Measurements from ENCODE around the gene HECW1.

HECW1 gene

DNA sequence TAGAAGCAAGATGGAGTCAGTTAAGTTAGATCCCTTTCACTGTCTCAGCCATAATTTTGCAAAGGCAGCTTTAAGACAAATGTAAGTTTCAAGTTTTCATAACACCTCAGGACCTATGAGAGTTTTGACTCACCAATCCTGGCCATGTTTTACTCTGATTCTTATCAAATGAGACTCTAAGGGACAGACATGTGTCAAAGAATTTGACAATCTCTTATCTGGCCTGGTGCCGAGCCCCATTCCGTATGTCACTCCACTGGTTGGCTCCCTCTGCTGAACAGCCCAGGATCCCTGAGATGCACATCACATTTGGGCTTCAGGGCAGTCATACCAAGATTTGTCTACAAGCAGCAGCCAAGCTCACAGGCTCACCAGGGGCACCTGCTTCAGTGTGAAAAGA is 282.9 kb downstream of the HECW1 start:
- Histone ChIP-seq H3K4me1 (ENCODE audit: control insufficient read depth, insufficient read depth, low read length) (no peaks in the 10 kb centered on the region), H3K27ac (ENCODE audit: insufficient read depth, low read depth, low read length, poor library complexity, severe bottlenecking) (no peak overlapping the region)
- WGBS, 2 experiments = 78 to 81% methylated on average over 2 of the region's 2 CpGs

DNA sequence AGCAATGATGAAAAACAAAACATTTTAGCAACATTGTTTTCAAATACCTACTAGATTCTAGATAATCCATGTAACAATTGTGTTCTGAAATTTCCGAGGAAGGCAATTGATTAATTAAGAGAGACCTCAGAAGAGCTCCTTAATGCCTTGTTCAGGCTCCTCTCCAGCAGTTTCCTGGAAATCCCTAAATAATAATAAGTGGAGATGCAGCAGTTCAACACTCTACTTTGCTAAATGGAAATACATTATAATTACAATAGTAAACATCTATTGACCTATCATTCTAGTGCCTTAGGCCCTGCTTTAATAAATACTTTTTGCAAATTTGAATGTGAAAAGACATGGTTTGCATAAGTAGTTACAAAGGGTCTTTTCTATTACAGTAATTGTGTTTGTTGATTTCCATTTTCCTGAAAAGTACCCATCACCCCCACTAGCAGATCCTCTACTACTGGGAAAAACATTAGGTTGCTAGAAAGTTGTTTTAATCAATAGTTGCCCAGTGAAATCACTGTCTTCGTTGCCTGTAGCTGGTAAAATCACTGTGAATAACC is 283.8 kb downstream of the HECW1 start:
- Histone ChIP-seq H3K4me3 (ENCODE audit: insufficient read depth, low read depth, low read length) (no peak overlapping the region), H3K27ac (ENCODE audit: insufficient read depth, low read depth, low read length, poor library complexity, severe bottlenecking) (no peak overlapping the region), H3K27me3 (ENCODE audit: control insufficient read depth, insufficient read depth, low read length, poor library complexity, severe bottlenecking) (no peaks in the 10 kb centered on the region), H3K4me1 (ENCODE audit: control insufficient read depth, insufficient read depth, low read length) (no peaks in the 10 kb centered on the region), H3K36me3 (ENCODE audit: control insufficient read depth, insufficient read depth, low read length) (no peaks in the 10 kb centered on the region), H3K9me3 (ENCODE audit: control insufficient read depth, low read length) (no peaks in the 10 kb centered on the region)
- 46 to 49% methylated on average over 2 of the region's 2 CpGs for WGBS, 2 experiments

More for the DNA sequence above, 282.9 kb downstream of the HECW1 start:
- Histone ChIP-seq H3K9me3 (ENCODE audit: control insufficient read depth, low read length) (no peaks in the 10 kb centered on the region), H3K27me3 (ENCODE audit: control insufficient read depth, insufficient read depth, low read length, poor library complexity, severe bottlenecking) (no peaks in the 10 kb centered on the region), H3K4me3 (ENCODE audit: insufficient read depth, low read depth, low read length) (no peak overlapping the region), H3K36me3 (ENCODE audit: control insufficient read depth, insufficient read depth, low read length) (no peaks in the 10 kb centered on the region)

DNA sequence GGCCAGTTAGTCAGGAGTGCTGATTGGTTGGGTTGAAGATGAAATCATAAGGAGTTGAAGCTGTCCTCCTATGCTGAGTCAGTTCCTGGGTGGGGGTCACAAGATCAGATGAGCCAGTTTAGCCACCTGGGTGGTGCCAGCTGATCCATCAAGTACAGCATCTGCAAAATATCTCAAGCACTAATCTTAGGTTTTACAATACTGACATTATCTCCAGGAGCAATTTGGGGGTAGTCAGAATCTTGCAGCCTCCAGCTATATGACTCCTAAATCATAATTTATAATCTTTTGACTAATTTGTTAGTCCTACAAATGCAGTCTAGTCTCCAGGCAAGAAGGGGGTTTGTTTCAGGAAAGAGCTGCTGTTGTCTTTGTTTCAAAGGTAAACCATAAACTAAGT is 286.4 kb downstream of the HECW1 start:
- Histone ChIP-seq H3K9me3 (ENCODE audit: control insufficient read depth, low read length) (no peaks in the 10 kb centered on the region), H3K4me3 (ENCODE audit: insufficient read depth, low read depth, low read length) (no peak overlapping the region), H3K36me3 (ENCODE audit: control insufficient read depth, insufficient read depth, low read length) (no peaks in the 10 kb centered on the region), H3K27ac (ENCODE audit: insufficient read depth, low read depth, low read length, poor library complexity, severe bottlenecking) (no peak overlapping the region), H3K27me3 (ENCODE audit: control insufficient read depth, insufficient read depth, low read length, poor library complexity, severe bottlenecking) (no peaks in the 10 kb centered on the region), H3K4me1 (ENCODE audit: control insufficient read depth, insufficient read depth, low read length) (no peaks in the 10 kb centered on the region)

DNA sequence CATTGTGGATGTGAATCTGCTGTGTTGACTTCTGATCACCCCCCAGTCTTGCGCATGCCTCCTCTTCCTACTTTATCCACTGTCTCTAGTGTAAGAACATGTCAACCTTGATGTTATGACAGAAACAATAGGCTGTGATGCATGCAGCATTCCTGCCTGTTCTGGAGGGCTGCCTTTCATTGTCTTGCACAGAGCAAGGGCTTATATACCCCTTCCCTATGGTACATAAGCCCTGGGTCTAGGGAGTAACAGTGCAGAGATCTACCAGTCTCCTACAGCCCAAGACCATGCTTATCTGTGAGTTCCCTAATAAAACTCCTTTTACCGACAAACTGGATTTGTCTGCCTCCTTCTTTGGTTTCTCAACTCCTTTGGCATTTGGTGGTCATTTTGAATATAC is 293.5 kb downstream of the HECW1 start:
- Histone ChIP-seq H3K4me3 (ENCODE audit: insufficient read depth, low read depth, low read length) (no peak overlapping the region), H3K9me3 (ENCODE audit: control insufficient read depth, low read length) (no peaks in the 10 kb centered on the region), H3K27ac (ENCODE audit: insufficient read depth, low read depth, low read length, poor library complexity, severe bottlenecking) (no peak overlapping the region), H3K4me1 (ENCODE audit: control insufficient read depth, insufficient read depth, low read length) (peaks cover 4% of the 10 kb centered on the region), H3K36me3 (ENCODE audit: control insufficient read depth, insufficient read depth, low read length) (no peaks in the 10 kb centered on the region), H3K27me3 (ENCODE audit: control insufficient read depth, insufficient read depth, low read length, poor library complexity, severe bottlenecking) (no peaks in the 10 kb centered on the region)
- 97 to 98% methylated on average over 2 of the region's 2 CpGs for WGBS, 2 experiments

DNA sequence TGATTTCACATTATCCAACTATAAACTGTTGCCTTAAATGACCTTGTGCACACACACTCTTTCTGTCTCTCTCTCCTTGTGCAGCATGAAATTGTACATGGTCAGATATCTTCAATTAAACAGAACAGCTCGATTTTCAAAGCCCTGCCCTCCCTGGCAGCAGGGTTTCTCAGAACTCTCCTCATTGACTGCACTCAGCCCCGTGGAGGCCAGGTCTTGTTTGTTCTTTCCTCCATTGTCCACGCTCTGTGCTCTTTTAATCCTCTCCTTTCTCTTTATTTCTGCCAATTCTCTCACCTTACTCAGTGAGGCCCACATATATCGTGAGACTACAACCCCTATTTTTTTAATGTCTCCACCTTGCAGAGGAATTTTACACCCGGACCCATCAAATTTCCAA is 294.5 kb downstream of the HECW1 start:
- Histone ChIP-seq H3K9me3 (ENCODE audit: control insufficient read depth, low read length) (no peaks in the 10 kb centered on the region), H3K27me3 (ENCODE audit: control insufficient read depth, insufficient read depth, low read length, poor library complexity, severe bottlenecking) (no peaks in the 10 kb centered on the region), H3K4me3 (ENCODE audit: insufficient read depth, low read depth, low read length) (no peak overlapping the region), H3K27ac (ENCODE audit: insufficient read depth, low read depth, low read length, poor library complexity, severe bottlenecking) (no peak overlapping the region), H3K36me3 (ENCODE audit: control insufficient read depth, insufficient read depth, low read length) (no peaks in the 10 kb centered on the region), H3K4me1 (ENCODE audit: control insufficient read depth, insufficient read depth, low read length) (peaks cover 4% of the 10 kb centered on the region)
- 45% methylated on average over 5 of the region's 5 CpGs for WGBS, 2 experiments

DNA sequence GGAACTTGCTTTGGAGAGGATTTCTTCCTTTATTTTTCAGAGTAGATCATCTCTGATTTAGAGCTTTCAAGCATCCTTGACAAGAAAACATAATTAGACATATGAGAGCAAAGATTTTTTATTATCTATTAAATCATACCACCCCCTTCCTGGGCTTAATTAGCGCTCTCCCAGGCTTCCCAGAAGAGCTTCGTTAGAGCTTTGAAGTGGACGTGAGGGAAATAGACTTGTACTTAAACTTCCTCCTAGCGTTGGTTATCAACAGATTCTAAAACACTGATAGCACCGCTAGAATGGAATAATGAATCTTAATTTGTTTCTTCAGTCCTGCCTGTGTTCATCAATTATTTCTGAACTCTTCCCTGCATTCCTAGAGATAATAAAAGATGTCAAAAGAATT is 296.5 kb downstream of the HECW1 start:
- H3K27ac ChIP-seq (ENCODE audit: insufficient read depth, low read depth, low read length, poor library complexity, severe bottlenecking) = no peak overlapping the region
- WGBS, 2 experiments = 95 to 98% methylated on average over 5 of the region's 5 CpGs
- H3K9me3 ChIP-seq (ENCODE audit: control insufficient read depth, low read length) = no peaks in the 10 kb centered on the region

DNA sequence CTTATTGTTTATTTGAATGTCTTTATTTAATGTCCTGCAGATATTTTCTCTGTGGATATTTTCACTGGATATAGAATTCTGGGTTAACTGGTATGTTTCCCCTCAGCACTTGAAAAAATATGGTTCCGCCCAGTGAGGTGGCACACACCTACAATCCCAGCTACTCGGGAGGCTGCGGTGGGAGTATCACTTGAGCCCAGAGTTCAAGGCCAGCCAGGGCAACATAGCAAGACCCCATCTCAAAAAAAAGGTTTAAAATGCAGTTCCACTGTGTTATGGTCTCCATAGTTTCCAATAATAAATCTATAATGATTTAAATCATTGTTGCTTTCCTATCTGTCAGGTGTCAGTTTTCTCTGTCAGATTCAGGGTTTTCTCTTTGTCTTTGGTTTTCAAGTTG is 305.0 kb downstream of the HECW1 start:
- H3K4me1 ChIP-seq (ENCODE audit: control insufficient read depth, insufficient read depth, low read length) = no peaks in the 10 kb centered on the region
- WGBS, 2 experiments = 90 to 97% methylated on average over 3 of the region's 3 CpGs
- no peak overlapping the region for H3K27ac ChIP-seq (ENCODE audit: insufficient read depth, low read depth, low read length, poor library complexity, severe bottlenecking)
- no peaks in the 10 kb centered on the region for H3K36me3 ChIP-seq (ENCODE audit: control insufficient read depth, insufficient read depth, low read length)
- H3K9me3 ChIP-seq (ENCODE audit: control insufficient read depth, low read length) = no peaks in the 10 kb centered on the region
- H3K27me3 ChIP-seq (ENCODE audit: control insufficient read depth, insufficient read depth, low read length, poor library complexity, severe bottlenecking) = no peaks in the 10 kb centered on the region
- H3K4me3 ChIP-seq (ENCODE audit: insufficient read depth, low read depth, low read length) = no peak overlapping the region

More for the DNA sequence above, 296.5 kb downstream of the HECW1 start:
- Histone ChIP-seq H3K36me3 (ENCODE audit: control insufficient read depth, insufficient read depth, low read length) (no peaks in the 10 kb centered on the region), H3K4me3 (ENCODE audit: insufficient read depth, low read depth, low read length) (no peak overlapping the region), H3K4me1 (ENCODE audit: control insufficient read depth, insufficient read depth, low read length) (peaks cover 4% of the 10 kb centered on the region), H3K27me3 (ENCODE audit: control insufficient read depth, insufficient read depth, low read length, poor library complexity, severe bottlenecking) (no peaks in the 10 kb centered on the region)

DNA sequence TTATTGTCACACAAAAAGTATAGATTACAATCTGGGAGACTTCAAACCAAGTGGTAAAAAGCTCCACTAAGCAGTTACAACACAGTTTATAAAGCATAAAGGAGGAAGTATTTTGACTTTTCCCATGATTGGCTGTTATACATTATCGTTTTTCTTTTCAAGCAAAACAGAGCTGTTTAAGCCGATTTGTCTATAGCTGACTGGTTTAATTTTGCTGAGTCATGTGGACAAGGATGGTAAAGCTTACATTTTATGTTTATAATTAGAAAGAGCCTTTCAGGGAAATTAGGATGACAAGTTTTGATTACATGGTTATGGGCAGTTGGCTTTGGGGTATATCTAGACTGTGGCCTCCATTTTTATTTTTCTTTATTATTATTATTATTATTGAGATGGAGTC is 318.0 kb downstream of the HECW1 start:
- Histone ChIP-seq H3K27me3 (ENCODE audit: control insufficient read depth, insufficient read depth, low read length, poor library complexity, severe bottlenecking) (no peaks in the 10 kb centered on the region), H3K4me3 (ENCODE audit: insufficient read depth, low read depth, low read length) (no peak overlapping the region), H3K27ac (ENCODE audit: insufficient read depth, low read depth, low read length, poor library complexity, severe bottlenecking) (no peak overlapping the region), H3K36me3 (ENCODE audit: control insufficient read depth, insufficient read depth, low read length) (no peaks in the 10 kb centered on the region), H3K4me1 (ENCODE audit: control insufficient read depth, insufficient read depth, low read length) (no peaks in the 10 kb centered on the region), H3K9me3 (ENCODE audit: control insufficient read depth, low read length) (no peaks in the 10 kb centered on the region)
- 97 to 100% methylated on average over 2 of the region's 2 CpGs for WGBS, 2 experiments

DNA sequence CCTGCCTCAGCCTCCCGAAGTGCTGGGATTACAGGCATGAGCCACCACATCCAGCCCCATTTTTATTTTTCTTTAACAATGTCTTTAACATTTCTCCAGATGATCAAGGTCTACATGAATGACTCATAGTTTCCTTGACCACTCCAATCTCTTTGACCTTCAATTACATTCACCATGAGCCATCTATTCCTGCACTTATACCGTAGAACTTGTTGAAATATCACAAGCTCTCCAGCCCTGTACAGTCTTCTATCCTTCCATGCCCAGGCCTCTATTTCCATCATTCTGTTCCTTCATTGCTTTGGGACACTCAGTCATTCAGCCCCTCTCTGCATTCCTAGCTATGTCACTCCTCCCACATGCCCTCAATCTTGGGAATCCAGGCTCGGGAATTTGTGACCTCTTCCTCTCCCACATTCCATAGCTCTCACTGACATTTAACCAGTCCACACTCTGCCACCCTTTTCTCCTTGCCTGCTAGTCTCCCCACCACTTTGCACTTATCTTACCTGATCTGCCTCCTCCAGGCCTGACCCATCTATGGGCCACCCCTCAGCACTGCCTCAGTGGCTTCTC is 318.7 kb downstream of the HECW1 start:
- Histone ChIP-seq H3K36me3 (ENCODE audit: control insufficient read depth, insufficient read depth, low read length) (no peaks in the 10 kb centered on the region), H3K4me1 (ENCODE audit: control insufficient read depth, insufficient read depth, low read length) (no peaks in the 10 kb centered on the region), H3K27me3 (ENCODE audit: control insufficient read depth, insufficient read depth, low read length, poor library complexity, severe bottlenecking) (no peaks in the 10 kb centered on the region), H3K9me3 (ENCODE audit: control insufficient read depth, low read length) (no peaks in the 10 kb centered on the region), H3K4me3 (ENCODE audit: insufficient read depth, low read depth, low read length) (no peak overlapping the region), H3K27ac (ENCODE audit: insufficient read depth, low read depth, low read length, poor library complexity, severe bottlenecking) (no peak overlapping the region)
- 89 to 92% methylated on average over 3 of the region's 3 CpGs for WGBS, 2 experiments

DNA sequence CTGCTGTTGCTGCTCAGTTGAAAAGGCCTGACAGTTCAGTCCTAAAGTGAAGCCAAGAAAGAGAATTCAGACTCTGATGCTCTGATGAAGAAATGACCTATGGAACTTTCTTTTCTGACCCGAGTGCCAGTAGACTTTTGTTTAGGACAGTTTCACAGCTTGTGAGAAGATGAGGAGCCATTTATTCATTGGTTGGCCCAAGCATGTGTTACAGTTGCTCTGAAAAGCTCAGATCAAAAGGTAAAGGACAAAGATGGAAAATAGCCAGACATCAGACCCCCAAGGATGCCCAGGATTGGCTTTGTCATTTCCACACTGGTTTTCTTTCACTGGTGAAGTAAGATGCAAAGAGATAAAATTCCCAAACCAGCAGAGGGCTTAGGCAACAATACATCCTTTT is 321.2 kb downstream of the HECW1 start:
- no peak overlapping the region for H3K4me3 ChIP-seq (ENCODE audit: insufficient read depth, low read depth, low read length)
- H3K27me3 ChIP-seq (ENCODE audit: control insufficient read depth, insufficient read depth, low read length, poor library complexity, severe bottlenecking) = no peaks in the 10 kb centered on the region
- H3K36me3 ChIP-seq (ENCODE audit: control insufficient read depth, insufficient read depth, low read length) = no peaks in the 10 kb centered on the region
- no peaks in the 10 kb centered on the region for H3K9me3 ChIP-seq (ENCODE audit: control insufficient read depth, low read length)
- H3K27ac ChIP-seq (ENCODE audit: insufficient read depth, low read depth, low read length, poor library complexity, severe bottlenecking) = no peak overlapping the region
- no peaks in the 10 kb centered on the region for H3K4me1 ChIP-seq (ENCODE audit: control insufficient read depth, insufficient read depth, low read length)
- WGBS, 2 experiments = 75% methylated on average over 1 of the region's 1 CpG

DNA sequence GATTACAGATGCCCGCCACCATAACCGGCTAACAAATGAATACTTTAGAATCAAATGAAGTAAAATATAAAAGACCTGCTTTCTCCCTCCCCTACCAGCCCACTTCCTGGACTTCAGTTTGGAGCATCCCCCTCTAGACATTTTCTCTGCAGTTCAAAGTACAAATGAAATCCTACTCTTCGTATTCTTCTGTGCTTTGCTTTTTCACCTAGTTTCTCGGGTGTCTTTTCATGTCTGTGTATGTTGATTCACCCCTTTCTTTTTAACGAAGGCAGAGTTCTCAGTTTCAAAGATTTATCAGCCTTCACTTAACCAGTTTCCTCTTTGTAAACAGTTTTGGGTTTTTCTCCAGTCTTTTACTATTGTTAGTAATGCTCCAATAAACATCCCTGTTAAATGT is 324.6 kb downstream of the HECW1 start:
- H3K4me1 ChIP-seq (ENCODE audit: control insufficient read depth, insufficient read depth, low read length) = peaks cover 10% of the 10 kb centered on the region
- H3K27ac ChIP-seq (ENCODE audit: insufficient read depth, low read depth, low read length, poor library complexity, severe bottlenecking) = no peak overlapping the region
- H3K27me3 ChIP-seq (ENCODE audit: control insufficient read depth, insufficient read depth, low read length, poor library complexity, severe bottlenecking) = no peaks in the 10 kb centered on the region
- no peak overlapping the region for H3K4me3 ChIP-seq (ENCODE audit: insufficient read depth, low read depth, low read length)
- H3K9me3 ChIP-seq (ENCODE audit: control insufficient read depth, low read length) = no peaks in the 10 kb centered on the region
- no peaks in the 10 kb centered on the region for H3K36me3 ChIP-seq (ENCODE audit: control insufficient read depth, insufficient read depth, low read length)
- WGBS, 2 experiments = 78 to 87% methylated on average over 5 of the region's 5 CpGs

Data from ectodermal cell (in vitro differentiated cells).